ENCODE results near the gene ZNRF3. TPM values are rescaled to one million over a fixed set of nuclear protein-coding genes. Genes with fewer than 3 reads are reported as not detected.

Gene ZNRF3
- total and polyA plus RNA-seq, 12 donors = 1.8 to 7.7 (median 6.2) TPM

DNA sequence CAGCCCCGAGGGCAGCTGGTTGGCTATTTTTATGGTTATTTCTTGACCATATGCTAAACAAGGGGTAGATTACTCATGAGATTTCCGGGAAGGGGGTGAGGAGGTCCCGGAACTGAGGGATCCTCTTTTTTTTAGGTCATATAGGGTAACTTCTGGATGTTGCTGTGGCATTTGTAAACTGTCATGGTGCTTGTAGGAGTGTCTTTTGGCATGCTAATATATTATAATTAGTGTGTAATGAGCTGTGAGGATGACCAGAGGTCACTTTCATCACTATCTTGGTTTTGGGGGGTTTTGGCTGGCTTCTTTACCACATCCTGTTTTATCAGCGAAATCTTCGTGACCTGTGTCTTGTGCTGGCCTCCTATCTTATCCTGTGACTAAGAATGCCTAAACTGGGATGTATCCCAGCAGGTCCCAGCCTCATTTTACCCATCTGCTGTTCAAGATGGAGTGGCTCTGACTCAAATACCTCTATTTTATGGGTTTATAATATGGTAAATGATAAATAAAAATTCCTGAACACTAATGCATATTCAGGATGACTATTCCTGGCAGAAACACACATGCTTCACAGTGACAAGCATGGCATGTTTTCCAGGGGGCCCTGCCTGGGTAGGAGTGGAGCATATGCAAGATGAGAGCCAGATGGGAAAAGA, 200.7 kb downstream of the ZNRF3 start:
- intact Hi-C loops (cut with DNase I) = loop anchor here in 1 of 10 donors (10.0 kb wide), 1 partner anchor 71 kb away; no protein-coding TSS in a partner anchor
- TF ChIP-seq, protein P1, sequence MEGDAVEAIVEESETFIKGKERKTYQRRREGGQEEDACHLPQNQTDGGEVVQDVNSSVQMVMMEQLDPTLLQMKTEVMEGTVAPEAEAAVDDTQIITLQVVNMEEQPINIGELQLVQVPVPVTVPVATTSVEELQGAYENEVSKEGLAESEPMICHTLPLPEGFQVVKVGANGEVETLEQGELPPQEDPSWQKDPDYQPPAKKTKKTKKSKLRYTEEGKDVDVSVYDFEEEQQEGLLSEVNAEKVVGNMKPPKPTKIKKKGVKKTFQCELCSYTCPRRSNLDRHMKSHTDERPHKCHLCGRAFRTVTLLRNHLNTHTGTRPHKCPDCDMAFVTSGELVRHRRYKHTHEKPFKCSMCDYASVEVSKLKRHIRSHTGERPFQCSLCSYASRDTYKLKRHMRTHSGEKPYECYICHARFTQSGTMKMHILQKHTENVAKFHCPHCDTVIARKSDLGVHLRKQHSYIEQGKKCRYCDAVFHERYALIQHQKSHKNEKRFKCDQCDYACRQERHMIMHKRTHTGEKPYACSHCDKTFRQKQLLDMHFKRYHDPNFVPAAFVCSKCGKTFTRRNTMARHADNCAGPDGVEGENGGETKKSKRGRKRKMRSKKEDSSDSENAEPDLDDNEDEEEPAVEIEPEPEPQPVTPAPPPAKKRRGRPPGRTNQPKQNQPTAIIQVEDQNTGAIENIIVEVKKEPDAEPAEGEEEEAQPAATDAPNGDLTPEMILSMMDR (IDR thresholded peaks at IDR 0.05) = no peak

DNA sequence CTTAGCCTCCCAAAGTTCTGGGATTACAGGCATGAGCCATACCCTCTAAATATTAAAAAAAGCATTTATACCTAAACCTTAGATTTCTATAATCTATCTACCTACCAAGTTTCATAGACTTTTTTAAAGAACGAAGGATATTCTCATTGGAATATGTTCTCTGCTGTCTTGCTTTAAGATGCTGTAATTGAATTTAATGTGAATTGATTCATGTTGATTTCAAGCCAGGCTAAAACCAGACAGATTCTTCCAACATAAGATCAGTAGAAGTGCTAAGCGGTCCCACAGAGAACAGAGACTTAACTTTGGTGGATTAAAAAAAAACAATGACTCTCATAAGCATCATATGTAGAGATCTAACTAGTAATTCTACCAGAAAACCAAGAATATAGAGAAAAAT, 203.6 kb downstream of the ZNRF3 start:
- WGBS, 2 donors = 93 to 96% methylated on average over 2 of the region's 2 CpGs
- H3K36me3 ChIP-seq = no peaks in the 10 kb centered on the region
- peaks cover 0 to 36% (median 17%) of the 10 kb centered on the region in 9 donors for H3K4me1 ChIP-seq
- TF ChIP-seq, protein P1 (IDR thresholded peaks at IDR 0.05) = no peak
- H3K27ac ChIP-seq = no peak overlapping the region
- no peak overlapping the region for H3K4me3 ChIP-seq
- ATAC-seq = no peak
- H3K9me3 ChIP-seq = no peaks in the 10 kb centered on the region
- H3K27me3 ChIP-seq = no peaks in the 10 kb centered on the region
- intact Hi-C loops (cut with DNase I) = loop anchor here in 1 of 10 donors (10.0 kb wide), 1 partner anchor 68 kb away; no protein-coding TSS in a partner anchor
- DNase-seq = no peak

More for the DNA sequence above, 200.7 kb downstream of the ZNRF3 start:
- Histone ChIP-seq H3K27ac (peak overlapping the region in 1 of 10 donors; percentile 48), H3K4me3 (no peak overlapping the region), H3K27me3 (no peaks in the 10 kb centered on the region), H3K4me1 (peaks cover 0 to 46% (median 38%) of the 10 kb centered on the region in 9 donors), H3K36me3 (no peaks in the 10 kb centered on the region), H3K9me3 (no peaks in the 10 kb centered on the region)
- no peak for DNase-seq
- WGBS, 2 donors = 51 to 78% methylated on average over 5 of the region's 5 CpGs
- no peak for ATAC-seq

DNA sequence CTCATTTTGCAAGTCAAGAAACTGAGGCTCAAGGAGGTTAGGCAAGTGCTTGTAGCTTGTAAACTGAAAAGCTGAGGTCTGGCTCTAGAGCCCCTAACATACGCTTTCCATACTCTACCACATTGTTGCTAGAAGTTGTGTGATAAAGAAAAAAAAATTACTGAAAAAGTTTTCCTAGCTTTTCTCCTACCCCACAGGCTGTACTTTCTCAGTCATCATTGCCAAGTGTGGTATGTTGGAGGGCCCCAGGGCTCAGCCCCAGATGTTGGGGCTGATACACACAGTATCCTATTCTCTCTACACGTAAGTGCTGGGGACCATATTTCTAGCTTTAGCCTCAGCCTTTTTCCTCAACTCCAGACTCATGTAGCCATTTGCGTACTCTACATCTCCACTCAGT, 205.4 kb downstream of the ZNRF3 start:
- Histone ChIP-seq H3K9me3 (no peaks in the 10 kb centered on the region), H3K4me1 (peaks cover 0 to 44% (median 15%) of the 10 kb centered on the region in 9 donors), H3K27ac (no peak overlapping the region), H3K27me3 (no peaks in the 10 kb centered on the region), H3K4me3 (no peak overlapping the region), H3K36me3 (no peaks in the 10 kb centered on the region)
- DNase-seq (no peak), ATAC-seq (no peak)
- WGBS, 2 donors = 95 to 99% methylated on average over 3 of the region's 3 CpGs
- TF ChIP-seq, protein P1 (IDR thresholded peaks at IDR 0.05) = no peak
- intact Hi-C loops (cut with DNase I) = loop anchor here in 1 of 10 donors (10.0 kb wide), 1 partner anchor 66 kb away; no protein-coding TSS in a partner anchor

- DNase-seq (no peak), ATAC-seq (no peak)
- TF ChIP-seq, protein P1 (IDR thresholded peaks at IDR 0.05) = no peak
- intact Hi-C loops (cut with DNase I) = loop anchor here in 1 of 10 donors (10.0 kb wide), 1 partner anchor 65 kb away; no protein-coding TSS in a partner anchor
- WGBS, 2 donors = 59 to 63% methylated on average over 3 of the region's 3 CpGs
- H3K9me3 ChIP-seq = no peaks in the 10 kb centered on the region
- H3K27ac ChIP-seq = no peak overlapping the region
- H3K36me3 ChIP-seq = no peaks in the 10 kb centered on the region
- no peak overlapping the region for H3K4me3 ChIP-seq
- peaks cover 0 to 42% (median 13%) of the 10 kb centered on the region in 9 donors for H3K4me1 ChIP-seq
- H3K27me3 ChIP-seq = no peaks in the 10 kb centered on the region
These were observed 206.1 kb downstream of the ZNRF3 start for GRCh38 chr22:29089507-29089906.
